ENCODE data around the gene COX6B2. TPM values are rescaled to one million over a fixed set of nuclear protein-coding genes. Genes with fewer than 3 reads are reported as not detected.

Gene COX6B2
- total RNA-seq, 2 experiments from 2014 or later: 0.28 TPM; not detected in 1

- no peaks in the 10 kb centered on the region for H3K36me3 ChIP-seq (ENCODE audit: insufficient read depth, low read length)
- DNase-seq (no peak), ATAC-seq (ENCODE audit: poor library complexity) (no peak)
- POLR2A ChIA-PET: no interaction called here
- CTCF ChIA-PET: no interaction called here
- Mint-ChIP-seq H3K27ac (no peak within 1 kb of the TSS), H3K27me3 (peaks cover 46% of the 10 kb centered on the region), H3K4me1 (ENCODE audit: low read depth) (peaks cover 5% of the 10 kb centered on the region), H3K4me3 (peak within 1 kb of the TSS; percentile 75), H3K36me3 (ENCODE audit: low read depth) (no peaks in the 10 kb centered on the region), H3K9me3 (no peaks in the 10 kb centered on the region)
- H3K27me3 ChIP-seq (ENCODE audit: control insufficient read depth in 1 of 2, insufficient read depth in 2 of 2, low read length in 2 of 2): peaks cover 57 to 66% of the 10 kb centered on the region in 2 experiments
- TF ChIP-seq CTCF (IDR thresholded peaks at IDR 0.05): no peak
- intact Hi-C loops (cut with DNase I, micrococcal nuclease): no loop called here
- H3K27ac ChIP-seq (ENCODE audit: low read depth in 1 of 2, low read length in 2 of 2): no peak within 1 kb of the TSS
- peaks cover 0 to 30% of the 10 kb centered on the region in 2 experiments for H3K9me3 ChIP-seq (ENCODE audit: control insufficient read depth in 1 of 2, insufficient read depth in 1 of 2, low read length in 2 of 2)
- peaks cover 18% of the 10 kb centered on the region for H3K4me1 ChIP-seq (ENCODE audit: insufficient read depth, low read length)
- H3K4me3 ChIP-seq (ENCODE audit: low read length): peak within 1 kb of the TSS; percentile 29
These were observed 15.9 kb upstream of the COX6B2 start, which contains the start of gene IL11 for GRCh38 chr19:55370305-55370988. Gene IL11 (minus strand): TSS chr19:55370463. CDS start chr19:55370310, 153 bp downstream.

DNA sequence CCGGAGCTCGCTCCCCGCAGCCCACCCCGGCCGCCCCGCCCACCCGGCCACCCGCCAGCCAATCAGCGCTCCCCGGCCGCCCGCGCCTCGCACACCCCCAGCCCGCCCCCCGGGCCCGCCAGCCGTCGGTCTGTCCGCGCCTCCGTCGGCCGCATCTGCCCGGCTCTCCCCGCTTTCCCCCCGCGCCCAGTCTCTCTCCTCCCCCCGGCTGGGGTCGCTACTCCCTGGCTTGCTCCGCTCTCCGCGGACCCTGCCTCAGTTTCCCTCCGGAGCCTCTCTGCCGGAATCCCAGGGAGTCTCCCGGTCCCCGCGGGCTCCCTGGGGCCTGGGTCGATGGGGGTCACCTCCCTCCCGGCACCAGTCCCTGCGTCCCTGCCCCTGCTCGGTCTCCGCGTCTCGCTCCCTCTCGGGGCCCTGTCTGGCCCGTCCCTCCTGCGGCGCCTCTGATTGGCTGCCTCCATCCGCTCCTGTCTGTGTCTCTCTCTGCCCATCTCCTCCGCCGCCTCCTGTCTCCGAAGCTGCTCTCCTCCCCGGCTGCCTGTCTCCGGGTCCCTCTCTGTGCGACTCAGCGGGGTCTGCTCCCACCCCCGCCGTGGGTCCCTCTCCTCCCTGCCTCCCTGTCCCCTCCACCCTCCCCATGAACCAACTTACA, 15.3 kb upstream of the COX6B2 start:
- no peak for TF ChIP-seq CTCF (IDR thresholded peaks at IDR 0.05)
- no peaks in the 10 kb centered on the region for H3K36me3 ChIP-seq (ENCODE audit: insufficient read depth, low read length)
- Mint-ChIP-seq H3K27ac (no peak overlapping the region), H3K9me3 (no peaks in the 10 kb centered on the region), H3K4me3 (peak overlapping the region; percentile 75), H3K4me1 (ENCODE audit: low read depth) (peaks cover 5% of the 10 kb centered on the region), H3K36me3 (ENCODE audit: low read depth) (no peaks in the 10 kb centered on the region), H3K27me3 (peaks cover 46% of the 10 kb centered on the region)
- intact Hi-C loops (cut with DNase I, micrococcal nuclease): no loop called here
- peak overlapping the region; percentile 29 for H3K4me3 ChIP-seq (ENCODE audit: low read length)
- H3K4me1 ChIP-seq (ENCODE audit: insufficient read depth, low read length): peaks cover 18% of the 10 kb centered on the region
- peaks cover 53 to 60% of the 10 kb centered on the region in 2 experiments for H3K27me3 ChIP-seq (ENCODE audit: control insufficient read depth in 1 of 2, insufficient read depth in 2 of 2, low read length in 2 of 2)
- H3K27ac ChIP-seq (ENCODE audit: low read depth in 1 of 2, low read length in 2 of 2): no peak overlapping the region
- ChIA-PET POLR2A (interaction anchor here (1.0 to 1.6 kb wide), 3 partner anchors 21 to 107 kb away, joined by 3 to 7 read pairs (median 4); partner anchors contain the start of genes KMT5C and ZNF628), CTCF (no interaction called here)
- peak in 7 of 14 experiments; percentile 16 to 60 (median 31) for DNase-seq
- H3K9me3 ChIP-seq (ENCODE audit: control insufficient read depth in 1 of 2, insufficient read depth in 1 of 2, low read length in 2 of 2): peaks cover 0 to 30% of the 10 kb centered on the region in 2 experiments
- peak; percentile 73 for ATAC-seq (ENCODE audit: poor library complexity)

GRCh38 chr19:55368701-55369563, 14.4 kb upstream of the COX6B2 start:
- Mint-ChIP-seq H3K36me3 (ENCODE audit: low read depth) (no peaks in the 10 kb centered on the region), H3K27me3 (peaks cover 44% of the 10 kb centered on the region), H3K4me3 (peak overlapping the region; percentile 45), H3K9me3 (no peaks in the 10 kb centered on the region), H3K27ac (no peak overlapping the region), H3K4me1 (ENCODE audit: low read depth) (peaks cover 5% of the 10 kb centered on the region)
- ChIA-PET CTCF (no interaction called here), POLR2A (interaction anchor here (0.8 to 1.6 kb wide), 7 partner anchors 14 to 109 kb away, joined by 3 to 7 read pairs (median 3); partner anchors contain the start of genes KMT5C, UBE2S and ZNF628)
- TF ChIP-seq CTCF (IDR thresholded peaks at IDR 0.05): no peak
- Histone ChIP-seq H3K27me3 (ENCODE audit: control insufficient read depth in 1 of 2, insufficient read depth in 2 of 2, low read length in 2 of 2) (peaks cover 49 to 52% of the 10 kb centered on the region in 2 experiments), H3K9me3 (ENCODE audit: control insufficient read depth in 1 of 2, insufficient read depth in 1 of 2, low read length in 2 of 2) (peaks cover 0 to 28% of the 10 kb centered on the region in 2 experiments), H3K27ac (ENCODE audit: low read depth in 1 of 2, low read length in 2 of 2) (no peak overlapping the region), H3K4me1 (ENCODE audit: insufficient read depth, low read length) (peaks cover 18% of the 10 kb centered on the region), H3K4me3 (ENCODE audit: low read length) (no peak overlapping the region), H3K36me3 (ENCODE audit: insufficient read depth, low read length) (no peaks in the 10 kb centered on the region)
- intact Hi-C loops (cut with DNase I, micrococcal nuclease): no loop called here
- DNase-seq (peak in 2 of 14 experiments; percentile 13 to 32), ATAC-seq (ENCODE audit: poor library complexity) (no peak)

All from CD4-positive, alpha-beta T cell (primary cell).